AG04450 (cell line): ENCODE measurements around the gene EHMT1. TPM values are rescaled to one million over a fixed set of nuclear protein-coding genes. Genes with fewer than 3 reads are reported as not detected.

Source experiments
- CTCF ChIA-PET: fragments of 300-600, 350-600 bp; formaldehyde crosslinking; extraction: SDS; loops from one replicate; lab custom pipeline; 2022; ENCODE audit warnings: antibody characterized with exemption, inconsistent platforms; lab: Charles Lee
- POLR2A ChIA-PET: fragments of 350-600 bp; formaldehyde crosslinking; extraction: SDS; loops from one replicate; lab custom pipeline; 2021; ENCODE audit warnings: antibody characterized with exemption, inconsistent platforms; lab: Yijun Ruan, JAX
- DNase-seq: peaks from one replicate; pipeline ENCODE4 v3.0.0-alpha.2; 2011; ENCODE audit warnings: low read depth, low spot score
- H3K27ac ChIP-seq: one replicate; pipeline ENCODE4 v1.5.1; 2012; ENCODE audit warnings: low read depth, low read length, control low read depth
- H3K27me3 ChIP-seq: one replicate; pipeline ENCODE4 v1.6.0; 2012; ENCODE audit warnings: low read length; ENCODE audit not compliant: control insufficient read depth, insufficient read depth
- H3K4me3 ChIP-seq: 2 replicates; pipeline ENCODE4 v1.5.1; 2011; ENCODE audit warnings: mild to moderate bottlenecking, low read depth, low read length, control low read depth
- H3K9me3 ChIP-seq: 2 replicates; pipeline ENCODE4 v1.5.1; 2012; ENCODE audit warnings: low read length; ENCODE audit not compliant: control insufficient read depth, insufficient read depth
- CTCF ChIP-seq: IDR thresholded peaks from 2 replicates; pipeline ENCODE4 v1.5.1; 2011; ENCODE audit warnings: low read depth, low read length, control low read depth, inconsistent platforms
- polyA plus RNA-seq: library from polyadenylated mRNA; depleted of rRNA; stranded (reverse); fragments of >200 nt; gene quantifications from 2 replicates; pipeline ENCODE4 v1.2.3, GENCODE V29; 2011

The EHMT1 gene
- polyA plus RNA-seq, 1 experiment, result 26.1 TPM

GRCh38 chr9:137745541-137745991 lies 126.8 kb downstream of the EHMT1 start:
- peak overlapping the region; percentile 11 for H3K27ac ChIP-seq
- no peak for DNase-seq
- TF ChIP-seq CTCF, result no peak
- POLR2A ChIA-PET, result no interaction called here
- H3K27me3 ChIP-seq, result no peaks in the 10 kb centered on the region
- CTCF ChIA-PET, result no interaction called here
- no peak overlapping the region for H3K4me3 ChIP-seq
- H3K9me3 ChIP-seq, result no peaks in the 10 kb centered on the region

DNA sequence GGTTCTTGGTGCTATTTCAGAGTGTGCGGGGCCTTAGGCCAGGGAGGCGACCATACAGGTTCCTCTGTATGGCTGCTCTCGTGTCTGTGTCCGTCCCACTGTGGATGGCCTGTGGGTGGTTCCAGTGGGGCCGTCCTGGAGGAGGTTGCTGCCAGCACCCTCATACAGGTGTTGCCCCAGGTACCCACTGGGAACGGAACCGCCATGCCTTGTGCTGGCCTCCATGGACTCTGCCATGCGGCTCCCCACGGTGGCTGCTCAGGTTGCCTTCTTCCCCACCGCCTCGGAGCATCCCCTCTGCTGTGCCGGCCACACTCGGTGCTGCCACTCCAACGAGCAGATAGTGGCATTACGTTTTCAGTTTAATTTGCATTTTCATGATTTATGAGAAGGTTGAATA lies 129.5 kb downstream of the EHMT1 start:
- ChIA-PET CTCF (no interaction called here), POLR2A (no interaction called here)
- H3K27ac ChIP-seq, result no peak overlapping the region
- no peak for TF ChIP-seq CTCF
- no peak for DNase-seq
- H3K4me3 ChIP-seq, result no peak overlapping the region
- no peaks in the 10 kb centered on the region for H3K27me3 ChIP-seq
- peaks cover 2% of the 10 kb centered on the region; the same call in 1 of the 2 replicates for H3K9me3 ChIP-seq

GRCh38 chr9:137748741-137749140 lies 129.9 kb downstream of the EHMT1 start:
- ChIA-PET CTCF (no interaction called here), POLR2A (no interaction called here)
- no peak for TF ChIP-seq CTCF
- Histone ChIP-seq H3K27me3 (no peaks in the 10 kb centered on the region), H3K9me3 (peaks cover 5% of the 10 kb centered on the region; the same call in 1 of the 2 replicates), H3K4me3 (no peak overlapping the region), H3K27ac (no peak overlapping the region)
- no peak for DNase-seq

DNA sequence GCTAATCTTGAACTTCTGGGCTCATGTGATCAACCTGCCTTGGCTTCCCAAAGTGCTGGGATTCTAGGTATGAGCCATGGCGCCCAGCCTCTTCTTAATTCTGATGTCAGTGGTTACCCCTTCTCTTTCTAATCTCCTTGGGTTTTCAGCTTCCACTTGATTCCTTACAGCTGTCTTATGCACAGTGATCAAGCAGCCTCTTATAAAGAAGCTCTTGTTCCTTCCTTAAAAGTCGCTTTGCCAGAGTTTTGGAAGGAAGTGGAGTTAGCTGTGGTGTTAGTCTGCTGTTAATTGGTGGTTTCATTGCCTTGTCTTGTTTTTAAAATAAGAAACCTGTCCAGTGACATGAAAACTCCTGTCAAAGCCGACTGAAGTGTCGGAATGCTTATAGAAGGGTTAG lies 130.7 kb downstream of the EHMT1 start:
- H3K27me3 ChIP-seq, result no peaks in the 10 kb centered on the region
- ChIA-PET CTCF (no interaction called here), POLR2A (no interaction called here)
- no peak for DNase-seq
- H3K9me3 ChIP-seq, result peaks cover 8% of the 10 kb centered on the region; the same call in 1 of the 2 replicates
- H3K27ac ChIP-seq, result no peak overlapping the region
- no peak overlapping the region for H3K4me3 ChIP-seq
- no peak for TF ChIP-seq CTCF

DNA sequence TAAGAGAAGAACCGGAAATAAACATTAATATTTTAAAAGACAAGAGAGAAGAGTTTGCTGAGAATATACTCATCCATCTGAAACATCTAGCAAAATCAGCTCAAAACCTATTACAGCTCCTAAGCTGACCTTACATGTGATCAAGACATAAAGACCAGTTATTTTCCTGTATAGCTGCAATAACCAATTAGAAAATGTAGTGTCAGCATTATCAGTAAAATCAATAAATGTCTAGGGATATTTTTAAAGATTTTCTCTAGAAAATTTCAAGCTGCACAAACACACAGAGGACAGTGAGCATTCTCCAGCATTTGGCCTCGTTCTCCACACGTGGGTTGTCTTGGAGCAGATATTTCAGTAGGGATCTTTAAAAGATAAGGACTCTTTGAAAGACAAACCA lies 131.2 kb downstream of the EHMT1 start:
- Histone ChIP-seq H3K9me3 (peaks cover 12% of the 10 kb centered on the region), H3K27ac (no peak overlapping the region), H3K4me3 (no peak overlapping the region), H3K27me3 (no peaks in the 10 kb centered on the region)
- no peak for TF ChIP-seq CTCF
- DNase-seq, result no peak
- ChIA-PET POLR2A (no interaction called here), CTCF (no interaction called here)
